IMR-90 (cell line): Measurements from ENCODE around the gene ZNHIT1.

Experiments
- CTCF ChIP-seq: conservative IDR thresholded peaks from 2 replicates; pipeline ENCODE4 v1.5.1; 2012; ENCODE audit warnings: mild to moderate bottlenecking, low read depth, low read length, improper control_type of control experiment
- POLR2A ChIP-seq: IDR thresholded peaks from 2 replicates; pipeline ENCODE4 v1.6.1; 2012; ENCODE audit warnings: mild to moderate bottlenecking, low read depth, low read length

- TF ChIP-seq CTCF: no peak
- no peak for TF ChIP-seq POLR2A
Measured at GRCh38 chr7:101233907-101234547, 16.1 kb downstream of the ZNHIT1 start.
